K562 (cell line): ENCODE data around the gene CAMK1D. TPM values are rescaled to one million over a fixed set of nuclear protein-coding genes. Genes with fewer than 3 reads are reported as not detected.

Experiments used
- ATAC-seq: fragments of 200-7000 bp; cut with Tn5 transposase; 3 replicates; pipeline ENCODE4 v1.9.1; 2020; ENCODE audit warnings: moderate library complexity
- BruUV-seq: library from RNA; stranded (reverse); fragments of 400-500 nt; replicated peaks from 2 replicates; lab custom pipeline; 2021; lab: Mats Ljungman, UMichigan
- CTCF ChIA-PET: fragments of 300-600 bp; formaldehyde crosslinking; extraction: SDS; loops from one replicate; lab custom pipeline; 2021; ENCODE audit warnings: low intra/inter-chr PET ratio; lab: Yijun Ruan, JAX
- POLR2A ChIA-PET: fragments of 300-600, 350-650 bp; sonication (Branson Sonifier 250); formaldehyde crosslinking; extraction: SDS; loops from one replicate; lab custom pipeline; 2021; ENCODE audit warnings: antibody characterized with exemption, inconsistent platforms; lab: Yijun Ruan, JAX
- DNase-seq, 4 experiments: peaks; one replicate each; pipeline versions ENCODE4 v3.0.0 to v3.0.0-alpha.2; 2011 to 2018; ENCODE audit warnings: low spot score in 3 of 4, mixed read lengths in 3 of 4; ENCODE audit errors: extremely low read depth in 1 of 4
- FAIRE-seq: peaks from 2 replicates; lab custom pipeline; 2011; peaks lifted over from hg19 to GRCh38; lab: Jason Lieb, UNC
- H2AFZ ChIP-seq: 2 replicates; pipeline ENCODE4 v1.6.0; 2011; ENCODE audit warnings: low read depth, low read length, control low read depth, inconsistent platforms
- H3K27ac ChIP-seq: fragments of 200-600 bp; 3 replicates; pipeline ENCODE4 v1.8.0; 2011; ENCODE audit warnings: low read depth, mild to moderate bottlenecking, control low read depth, inconsistent platforms, low read length, moderate library complexity, mixed read lengths; ENCODE audit errors: extremely low read depth
- H3K27me3 ChIP-seq, 2 experiments: fragments of 300-600 bp in 1 of 2; 2 replicates in 1 of 2; 3 replicates in 1 of 2; pipeline versions ENCODE4 v1.6.0 to v1.8.0; 2011; ENCODE audit warnings: inconsistent platforms in 2 of 2, low read length in 2 of 2, mild to moderate bottlenecking in 1 of 2, mixed read lengths in 1 of 2, moderate library complexity in 1 of 2; ENCODE audit not compliant: control insufficient read depth in 2 of 2, insufficient read depth in 2 of 2
- H3K36me3 ChIP-seq: fragments of 300-600 bp; 3 replicates; pipeline ENCODE4 v1.8.0; 2011; ENCODE audit warnings: mild to moderate bottlenecking, low read length, inconsistent platforms; ENCODE audit not compliant: control insufficient read depth, insufficient read depth
- H3K4me1 ChIP-seq, 2 experiments: fragments of 200-600 bp in 1 of 2; replicated peaks in 1 of 2; 2 replicates in 1 of 2; 3 replicates in 1 of 2; pipeline versions ENCODE4 v1.5.1 to v1.8.0; 2011; ENCODE audit warnings: inconsistent platforms in 2 of 2, low read length in 2 of 2, mild to moderate bottlenecking in 1 of 2, mixed read lengths in 1 of 2, moderate library complexity in 1 of 2; ENCODE audit not compliant: control insufficient read depth in 2 of 2, insufficient read depth in 2 of 2
- H3K4me2 ChIP-seq: 2 replicates; pipeline ENCODE4 v1.6.1; 2011; ENCODE audit warnings: low read length, control low read depth, inconsistent platforms, mixed read lengths; ENCODE audit not compliant: insufficient read depth
- H3K4me3 ChIP-seq: fragments of 200-600 bp; sonication (generic), shearing (Covaris generic); 2 replicates; pipeline ENCODE4 v1.5.1; 2016; ENCODE audit warnings: control low read depth, inconsistent platforms
- H3K79me2 ChIP-seq: fragments of 200-600 bp; 3 replicates; pipeline ENCODE4 v1.8.0; 2011; ENCODE audit warnings: low read length, inconsistent platforms; ENCODE audit not compliant: control insufficient read depth, insufficient read depth
- H3K9ac ChIP-seq, 2 experiments: 2 replicates each; pipeline versions ENCODE4 v1.6.0 to v1.6.1; 2011; ENCODE audit warnings: low read depth in 2 of 2, low read length in 2 of 2, control low read depth in 1 of 2, inconsistent platforms in 1 of 2, mild to moderate bottlenecking in 1 of 2, mixed read lengths in 1 of 2; ENCODE audit not compliant: insufficient read depth in 1 of 2
- H3K9me1 ChIP-seq: one replicate; pipeline ENCODE4 v1.6.0; 2011; ENCODE audit warnings: inconsistent platforms, mild to moderate bottlenecking, low read length, moderate library complexity; ENCODE audit not compliant: control insufficient read depth, insufficient read depth
- H3K9me3 ChIP-seq: replicated peaks from 2 replicates; pipeline ENCODE4 v1.5.1; 2011; ENCODE audit warnings: low read depth, low read length, inconsistent platforms; ENCODE audit not compliant: control insufficient read depth, insufficient read depth
- H4K20me1 ChIP-seq: replicated peaks from 2 replicates; pipeline ENCODE4 v1.6.1; 2011; ENCODE audit warnings: low read length, inconsistent platforms, mixed read lengths; ENCODE audit not compliant: control insufficient read depth, insufficient read depth
- CREB3L1 ChIP-seq: fragments of 450-650 bp; IDR thresholded peaks from 2 replicates; pipeline ENCODE4 v1.6.1; 2014; ENCODE audit warnings: low read depth, mild to moderate bottlenecking, moderate library complexity, borderline replicate concordance
- EHMT2 ChIP-seq: fragments of 450-650 bp; IDR thresholded peaks from 2 replicates; pipeline ENCODE4 v1.6.1; 2018; ENCODE audit warnings: antibody characterized with exemption
- HMBOX1 ChIP-seq: sonication (generic); IDR thresholded peaks from 2 replicates; pipeline ENCODE4 v1.6.1; 2016
- JUNB ChIP-seq: fragments of 450-650 bp; formaldehyde crosslinking; conservative IDR thresholded peaks from 2 replicates; pipeline ENCODE4 v1.4.0; 2020; ENCODE audit warnings: mild to moderate bottlenecking
- RBM17 ChIP-seq: fragments of 200-400 bp; formaldehyde crosslinking; IDR thresholded peaks from 2 replicates; pipeline ENCODE4 v1.6.1; 2017; ENCODE audit warnings: low read depth, mild to moderate bottlenecking, low read length, borderline replicate concordance
- U2AF2 ChIP-seq: fragments of 200-400 bp; formaldehyde crosslinking; optimal IDR thresholded peaks from 2 replicates; pipeline ENCODE3; 2017; ENCODE audit warnings: low read depth, mild to moderate bottlenecking, low read length
- ZBTB40 ChIP-seq, 2 experiments: fragments of 450-650 bp in 1 of 2; sonication (generic) in 1 of 2; formaldehyde crosslinking in 1 of 2; IDR thresholded peaks; 2 replicates each; pipeline versions ENCODE4 v1.7.1 to v1.9.0; 2016 to 2022; ENCODE audit warnings: inconsistent platforms in 1 of 2, mild to moderate bottlenecking in 1 of 2, missing genetic modification reagents in 1 of 2
- ZNF134 ChIP-seq: fragments of 250-450 bp; sonication (Bioruptor Pico); conservative IDR thresholded peaks from 2 replicates; pipeline ENCODE4 v1.4.0; 2020
- ZNF445 ChIP-seq: fragments of 250-450 bp; sonication (Bioruptor Pico); IDR thresholded peaks from 2 replicates; pipeline ENCODE4 v1.4.0; 2020; ENCODE audit warnings: low read depth, mild to moderate bottlenecking, moderate library complexity
- ZNF75A ChIP-seq: fragments of 450-650 bp; formaldehyde crosslinking; IDR thresholded peaks from 2 replicates; pipeline ENCODE4 v1.4.0; 2020; ENCODE audit warnings: mild to moderate bottlenecking
- WGBS: fragments of 100-300 bp; shearing (Covaris generic); methylation state at CpG from one replicate; pipeline ENCODE4 v1.1.6; 2016; ENCODE audit warnings: low coverage, mixed read lengths; ENCODE audit not compliant: insufficient coverage; ENCODE audit errors: missing lambda C conversion rate; 5-methylcytosine and 5-hydroxymethylcytosine counted together
- in situ Hi-C: fragments of 300-500 bp; cut with MboI; formaldehyde crosslinking; loops from 4 replicates; pipeline ENCODE4 v1.15.0; 2018; ENCODE audit warnings: inconsistent platforms, mixed read lengths
- intact Hi-C: fragments of 100-400 bp; cut with micrococcal nuclease; formaldehyde crosslinking; loops from 2 replicates; pipeline ENCODE4 v1.14.2; 2022
- polyA plus RNA-seq, 8 experiments: library from polyadenylated mRNA; depleted of rRNA in 4 of 8; stranded (reverse) in 5 of 8; unstranded in 3 of 8; fragments of >200 nt; fragmentation: Nextera tagmentation in 2 of 8; fragmentation: Illumina TruSeq in 1 of 8; extraction: Ambion mirVana in 2 of 8; extraction: Trizol in 1 of 8; gene quantifications; 2 replicates each; pipeline versions ENCODE4 v1.2.1 to v1.2.3, GENCODE V29; 2011 to 2014; ENCODE audit warnings: inconsistent platforms in 1 of 8, missing spikeins in 1 of 8
- total RNA-seq, 7 experiments: library from RNA; depleted of rRNA in 6 of 7; stranded (reverse); fragments of >200 nt in 6 of 7; fragmentation: Illumina TruSeq in 2 of 7; extraction: Trizol in 2 of 7; gene quantifications; 2 replicates each; pipeline versions ENCODE4 v1.2.1 to v1.2.3, GENCODE V29; 2011 to 2021; ENCODE audit warnings: low replicate concordance in 1 of 7

Gene CAMK1D
- total and polyA plus RNA-seq, 9 of the 15 experiments (the other 6 are each of a cell fraction or from before 2014, with no cell fraction given): 0.12 to 0.24 (median 0.20) TPM; not detected in 5

- 3% methylated on average over 7 of the region's 9 CpGs for WGBS
- CTCF ChIA-PET: no interaction called here
- no peak for TF ChIP-seq ZNF134 (CRISPR knock-in tag)
- TF ChIP-seq CREB3L1: no peak
- TF ChIP-seq ZNF75A (CRISPR knock-in tag): no peak
- TF ChIP-seq ZNF445: no peak
- no peak for TF ChIP-seq JUNB (CRISPR knock-in tag)
- no peak for TF ChIP-seq ZBTB40 (IDR thresholded peaks at IDR 0.05)
- TF ChIP-seq ZBTB40 (CRISPR knock-in tag; IDR thresholded peaks at IDR 0.05): no peak
- TF ChIP-seq HMBOX1: no peak
- TF ChIP-seq U2AF2: no peak
- no peak for TF ChIP-seq EHMT2
- TF ChIP-seq RBM17: no peak
These were observed 63.5 kb downstream of the CAMK1D start for GRCh38 chr10:12412666-12413368.

More at GRCh38 chr10:12412666-12413368, 63.5 kb downstream of the CAMK1D start:
- POLR2A ChIA-PET: interaction anchor here (1.0 kb wide), 1 partner anchor 21 kb away, joined by 3 read pairs; no protein-coding TSS in a partner anchor
- H3K9ac ChIP-seq: no peak overlapping the region
- no peak for FAIRE-seq
- no peak overlapping the region for H2AFZ ChIP-seq
- H3K27me3 ChIP-seq: peaks cover 21 to 35% of the 10 kb centered on the region in 2 experiments
- H3K79me2 ChIP-seq: no peaks in the 10 kb centered on the region
- intact Hi-C loops (no loop called here), in situ Hi-C loops (no loop called here)
- H3K9me1 ChIP-seq: no peaks in the 10 kb centered on the region
- no peaks in the 10 kb centered on the region for H3K9me3 ChIP-seq
- no peak overlapping the region for H3K27ac ChIP-seq
- no TSS peak for BruUV-seq
- no peak for ATAC-seq
- H3K4me2 ChIP-seq: no peak overlapping the region
- H3K4me1 ChIP-seq: no peaks in the 10 kb centered on the region; a peak in 1 of 5 replicates
- DNase-seq: no peak
- H3K36me3 ChIP-seq: no peaks in the 10 kb centered on the region
- H4K20me1 ChIP-seq: no peaks in the 10 kb centered on the region
- H3K4me3 ChIP-seq: no peak overlapping the region
